Measurements from ENCODE around the gene KSR1. TPM values are rescaled to one million over a fixed set of nuclear protein-coding genes. Genes with fewer than 3 reads are reported as not detected.

KSR1 gene
- total and polyA plus RNA-seq, 2 experiments from 2014 or later: 7.8 to 53.2 TPM

- Histone ChIP-seq H3K36me3 (ENCODE audit: insufficient read depth) (0 out of 2 replicates have a peak, but pooled peaks cover 5% of the 10 kb centered on the region), H4K20me1 (replicated peaks; ENCODE audit: insufficient read depth) (no peaks in the 10 kb centered on the region), H2AFZ (no peak overlapping the region), H3K4me2 (no peak overlapping the region), H3F3A (replicated peaks; ENCODE audit: low read depth) (no peaks in the 10 kb centered on the region), H3K9me2 (ENCODE audit: insufficient read depth) (no peaks in the 10 kb centered on the region), H3K27me3 (ENCODE audit: insufficient read depth) (no peaks in the 10 kb centered on the region), H3K27ac (ENCODE audit: low read depth) (no peak overlapping the region), H3K4me1 (ENCODE audit: insufficient read depth) (no peaks in the 10 kb centered on the region; the same call in 1 of the 2 replicates), H3K4me3 (no peak overlapping the region), H3K79me2 (replicated peaks; ENCODE audit: insufficient read depth) (no peaks in the 10 kb centered on the region)
- H3K9me3 Mint-ChIP-seq: no peaks in the 10 kb centered on the region; the same call in 2 of the 3 replicates
- H3K27ac Mint-ChIP-seq: no peak overlapping the region; the same call in 1 of the 2 replicates
- TF ChIP-seq NANOG (IDR thresholded peaks at IDR 0.05; ENCODE audit: borderline replicate concordance): no peak
- TF ChIP-seq CTCF (conservative IDR thresholded peaks at IDR 0.05; ENCODE audit: low read depth in 2 of 2): no peak
- TF ChIP-seq STAT1 (IDR thresholded peaks at IDR 0.05; ENCODE audit: unreplicated experiment): no peak
- TF ChIP-seq POLR2AphosphoS5 (IDR thresholded peaks at IDR 0.05; ENCODE audit: low read depth): no peak
- no peak for TF ChIP-seq ZNF462 (CRISPR knock-in tag; IDR thresholded peaks at IDR 0.05)
- no peak for TF ChIP-seq ZNF331 (CRISPR knock-in tag; IDR thresholded peaks at IDR 0.05; ENCODE audit: low read depth)
- TF ChIP-seq ZNF114 (CRISPR knock-in tag; IDR thresholded peaks at IDR 0.05): no peak
- TF ChIP-seq EZH2phosphoT487 (IDR thresholded peaks at IDR 0.05; ENCODE audit: unreplicated experiment): no peak
- DNase-seq (ENCODE audit: low spot score) (no peak), ATAC-seq (no peak)
- H3K4me3 Mint-ChIP-seq: no peak overlapping the region
- H3K36me3 Mint-ChIP-seq (ENCODE audit: low read depth): peaks cover 3% of the 10 kb centered on the region; the same call in 2 of the 3 replicates
- peaks cover 9% of the 10 kb centered on the region for H3K27me3 Mint-ChIP-seq (ENCODE audit: insufficient read depth, low read depth, poor library complexity)
- peaks cover 14% of the 10 kb centered on the region for H3K4me1 Mint-ChIP-seq
These were observed 132.1 kb downstream of the KSR1 start for GRCh38 chr17:27588354-27588753.
